Measurements from ENCODE around the gene OSBPL3. TPM values are rescaled to one million over a fixed set of nuclear protein-coding genes. Genes with fewer than 3 reads are reported as not detected.
"Not testable (repeated sequence)": the region's sequence is repeated elsewhere in the genome, so short reads cannot be mapped to it uniquely, and the experiment has no call there.

Gene OSBPL3
- total RNA-seq, 4 donors from 2014 or later = 4.3 to 8.6 (median 7.1) TPM

DNA sequence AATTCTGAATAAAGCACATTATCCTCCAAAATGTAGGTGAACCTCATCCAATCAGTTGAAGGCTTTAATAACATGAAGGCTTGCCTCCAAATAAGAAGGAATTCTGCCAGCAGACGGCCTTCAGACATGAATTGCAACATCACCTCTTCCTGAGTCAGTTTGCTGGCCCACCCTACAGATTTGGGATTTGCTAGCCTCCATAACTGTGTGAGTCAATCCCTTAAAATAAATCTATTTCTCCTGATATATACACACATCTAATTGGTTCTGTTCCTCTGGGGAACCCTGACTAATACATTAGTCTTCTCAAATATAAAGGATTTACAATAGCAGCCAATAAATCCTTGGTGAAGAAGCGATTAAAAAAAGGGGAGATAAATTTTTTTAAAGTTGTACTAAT, 34.8 kb upstream of the OSBPL3 start:
- ATAC-seq (ENCODE audit: low FRiP score) = no peak
- no peak for TF ChIP-seq CTCF (IDR thresholded peaks at IDR 0.05)
- no peak for DNase-seq (ENCODE audit: low spot score)

- not testable (repeated sequence) for ATAC-seq (ENCODE audit: low FRiP score); DNase-seq (ENCODE audit: low spot score)
Measured at GRCh38 chr7:25012710-25013109, 32.7 kb upstream of the OSBPL3 start.

DNA sequence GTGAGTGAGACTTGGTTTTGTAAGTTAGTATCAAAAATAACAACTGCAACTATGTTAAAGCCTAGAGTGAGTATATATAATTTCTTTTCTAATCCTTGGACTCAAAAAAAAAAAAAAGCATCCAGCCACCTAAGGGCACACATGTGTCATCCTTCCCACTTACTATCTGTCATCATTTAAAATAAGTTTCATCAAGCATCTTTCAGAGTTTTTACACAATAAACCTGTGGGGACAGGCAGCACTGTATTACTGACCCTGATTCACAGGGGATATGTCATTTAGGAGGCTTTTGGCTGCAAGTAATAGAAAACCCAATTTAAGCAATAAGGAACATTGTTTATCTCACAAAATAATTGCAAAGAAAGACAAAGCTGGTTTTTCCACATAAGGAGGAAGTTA, 32.3 kb upstream of the OSBPL3 start:
- ATAC-seq (ENCODE audit: low FRiP score) = no peak
- TF ChIP-seq CTCF (IDR thresholded peaks at IDR 0.05) = no peak
- no peak for DNase-seq (ENCODE audit: low spot score)

DNA sequence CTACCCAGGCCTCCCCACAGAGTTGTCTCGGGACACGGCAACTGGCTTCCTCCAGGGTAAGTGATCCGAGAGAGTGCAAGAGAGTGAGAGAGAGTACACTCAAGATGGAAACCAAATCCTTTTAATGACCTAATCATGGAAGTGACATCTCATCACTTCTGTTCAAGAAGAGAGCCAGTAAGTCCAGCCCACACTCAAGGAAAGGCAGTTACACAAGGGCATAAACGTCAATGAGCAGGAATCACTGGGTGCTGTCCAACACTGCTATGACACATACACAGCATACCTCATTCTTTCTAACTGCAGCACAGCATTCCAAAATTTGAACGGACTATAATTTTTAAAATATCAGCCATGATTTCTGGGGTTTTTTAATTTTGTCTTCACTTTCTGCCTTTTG, 29.3 kb upstream of the OSBPL3 start:
- DNase-seq (ENCODE audit: low spot score) (no peak), ATAC-seq (ENCODE audit: low FRiP score) (peak; percentile 51)
- no peak for TF ChIP-seq CTCF (IDR thresholded peaks at IDR 0.05)

DNA sequence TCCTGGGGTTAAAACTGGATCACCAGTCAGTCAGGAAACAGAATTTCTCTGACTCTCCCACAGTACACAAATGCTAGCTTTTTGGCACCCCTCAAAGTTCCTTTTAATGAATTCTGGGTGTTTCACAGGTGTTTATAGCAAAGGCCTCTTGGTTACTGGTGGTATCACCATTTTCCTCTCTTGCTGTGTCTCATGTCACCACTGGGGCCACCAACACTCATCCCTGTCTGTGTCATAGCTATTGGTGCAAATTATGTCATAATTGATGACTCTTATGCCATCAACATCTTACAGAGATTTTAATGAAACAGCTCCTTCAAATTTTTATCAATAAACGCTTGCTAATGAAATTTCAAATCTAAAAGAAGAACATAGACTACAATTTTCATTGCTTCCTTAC, 27.7 kb upstream of the OSBPL3 start:
- DNase-seq (ENCODE audit: low spot score) = no peak
- no peak for ATAC-seq (ENCODE audit: low FRiP score)
- TF ChIP-seq CTCF (IDR thresholded peaks at IDR 0.05) = no peak

GRCh38 chr7:25006276-25006675, 26.3 kb upstream of the OSBPL3 start:
- TF ChIP-seq CTCF (IDR thresholded peaks at IDR 0.05) = no peak
- ATAC-seq (ENCODE audit: low FRiP score) (no peak), DNase-seq (ENCODE audit: low spot score) (no peak)

- TF ChIP-seq CTCF (IDR thresholded peaks at IDR 0.05) = no peak
- DNase-seq (ENCODE audit: low spot score) (no peak), ATAC-seq (ENCODE audit: low FRiP score) (no peak)
Measured at GRCh38 chr7:25005658-25006057, 25.7 kb upstream of the OSBPL3 start.

- TF ChIP-seq CTCF (IDR thresholded peaks at IDR 0.05) = no peak
- no peak for ATAC-seq (ENCODE audit: low FRiP score)
- no peak for DNase-seq (ENCODE audit: low spot score)
Measured at GRCh38 chr7:25002786-25003185, 22.8 kb upstream of the OSBPL3 start.
